Measurements from ENCODE around the gene IPPK. TPM values are rescaled to one million over a fixed set of nuclear protein-coding genes. Genes with fewer than 3 reads are reported as not detected.

IPPK gene
- total and polyA plus RNA-seq, 2 experiments from 2014 or later, result 10.7 to 17.8 TPM

DNA sequence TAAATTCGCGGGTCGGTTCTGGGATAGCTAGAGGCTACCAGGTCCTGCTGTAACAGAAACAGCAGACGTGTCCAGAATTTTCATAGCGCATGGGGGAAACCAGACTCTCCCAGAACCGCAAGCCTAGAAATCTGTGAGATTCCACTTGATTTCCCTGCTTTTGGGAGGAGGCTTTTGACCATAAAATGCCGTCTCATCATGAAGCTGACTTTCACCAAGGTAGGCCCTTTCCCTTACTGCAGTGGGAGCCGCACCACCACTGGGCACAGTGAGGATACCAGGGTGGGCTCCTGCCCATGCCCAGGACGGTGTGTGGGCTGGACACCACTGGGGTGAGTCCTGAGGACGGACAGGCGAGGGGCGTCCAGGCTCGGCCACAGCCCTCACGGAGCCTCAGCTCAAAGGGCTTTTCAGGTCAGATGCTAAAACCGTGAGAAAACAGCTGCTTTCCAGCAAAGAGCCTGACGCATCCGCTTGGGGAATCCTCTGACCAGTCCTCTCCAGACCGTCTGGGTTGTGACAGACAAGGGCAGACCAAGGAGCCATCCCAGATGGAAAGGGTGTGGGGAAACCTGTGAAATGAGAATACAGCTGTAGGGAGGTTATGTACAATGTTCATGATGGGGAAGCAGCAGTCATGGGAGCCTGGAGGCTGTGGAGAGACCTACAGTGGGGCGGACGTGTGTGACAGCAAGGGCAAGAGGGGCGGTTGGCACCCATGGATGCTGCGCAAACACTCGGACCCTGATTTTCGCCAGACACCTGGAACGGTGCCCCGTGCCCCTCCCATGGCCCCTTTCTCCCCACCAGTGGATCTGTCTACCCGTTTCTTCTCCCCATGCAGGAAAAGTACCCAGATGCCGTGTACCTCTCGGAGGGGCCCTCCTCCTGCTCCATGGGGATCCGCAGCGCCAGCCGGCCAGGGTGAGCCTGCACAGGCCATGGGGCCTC lies 59.2 kb downstream of the IPPK start:
- 93 to 94% methylated on average over 32 of the region's 32 CpGs for WGBS, 2 experiments (ENCODE audit: low coverage in 1 of 2, low lambda C conversion rate in 2 of 2, missing lambda C conversion rate in 2 of 2)
- Histone ChIP-seq H3K36me3 (ENCODE audit: low read depth) (peaks cover 18% of the 10 kb centered on the region; the same call in 1 of the 2 replicates), H3K4me2 (ENCODE audit: unreplicated experiment) (no peak overlapping the region), H3F3A (ENCODE audit: insufficient read depth) (peaks cover 36% of the 10 kb centered on the region), H3K4me1 (ENCODE audit: insufficient read depth) (peaks cover 44% of the 10 kb centered on the region), H3K27ac (no peak overlapping the region), H3K79me2 (ENCODE audit: insufficient read depth) (no peaks in the 10 kb centered on the region), H3K9ac (no peak overlapping the region), H2AFZ (no peak overlapping the region), H3K4me3 (no peak overlapping the region), H4K20me1 (ENCODE audit: insufficient read depth) (no peaks in the 10 kb centered on the region), H3K9me3 (ENCODE audit: low read depth) (no peaks in the 10 kb centered on the region), H3K27me3 (replicated peaks; ENCODE audit: insufficient read depth) (no peaks in the 10 kb centered on the region), H3K9me2 (ENCODE audit: insufficient read depth) (no peaks in the 10 kb centered on the region)
- TF ChIP-seq EZH2 (IDR thresholded peaks at IDR 0.05; ENCODE audit: insufficient read depth, poor library complexity, severe bottlenecking), result no peak
- TF ChIP-seq EZH2phosphoT487 (IDR thresholded peaks at IDR 0.05; ENCODE audit: insufficient read depth, low read depth), result no peak
- in situ Hi-C loops (cut with MboI), result no loop called here
- no peak for DNase-seq

DNA sequence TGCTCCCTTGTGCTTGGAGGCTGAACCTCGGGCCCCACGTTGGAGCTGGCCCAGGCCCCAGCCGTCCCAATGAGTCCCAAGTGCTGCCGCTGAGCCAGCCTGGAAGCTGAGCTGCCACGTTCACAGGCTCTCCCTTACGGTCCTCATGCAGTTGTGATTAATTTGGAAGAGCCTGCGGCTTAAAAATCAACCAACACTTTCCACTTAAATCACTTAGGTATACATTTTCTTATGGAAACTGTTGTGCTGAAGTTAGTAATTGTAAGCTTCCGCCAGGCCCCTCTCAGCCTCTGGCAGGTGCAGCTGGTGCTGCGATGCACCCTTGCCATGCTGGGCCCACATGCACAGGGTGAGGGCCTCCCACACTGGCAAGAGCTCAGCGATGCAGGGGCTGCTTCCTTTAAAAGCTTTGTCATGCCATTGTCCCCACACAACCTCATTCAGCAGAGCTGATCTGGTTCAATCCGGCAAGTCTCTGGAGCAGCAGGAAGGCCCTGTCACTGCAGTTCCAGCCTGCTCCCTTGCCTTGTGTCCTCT lies 61.0 kb downstream of the IPPK start:
- WGBS, 2 experiments (ENCODE audit: low coverage in 1 of 2, low lambda C conversion rate in 2 of 2, missing lambda C conversion rate in 2 of 2), result 27 to 29% methylated on average over 11 of the region's 11 CpGs
- no peaks in the 10 kb centered on the region for H3K9me2 ChIP-seq (ENCODE audit: insufficient read depth)
- TF ChIP-seq EZH2phosphoT487 (IDR thresholded peaks at IDR 0.05; ENCODE audit: insufficient read depth, low read depth) (no peak), EZH2 (IDR thresholded peaks at IDR 0.05; ENCODE audit: insufficient read depth, poor library complexity, severe bottlenecking) (no peak)
- H2AFZ ChIP-seq, result no peak overlapping the region
- peak overlapping the region; percentile 48 for H3K9ac ChIP-seq
- peaks cover 12% of the 10 kb centered on the region; the same call in 1 of the 2 replicates for H3K36me3 ChIP-seq (ENCODE audit: low read depth)
- peaks cover 30% of the 10 kb centered on the region for H3F3A ChIP-seq (ENCODE audit: insufficient read depth)
- no peak overlapping the region for H3K4me3 ChIP-seq
- peak; percentile 67 for DNase-seq
- no peaks in the 10 kb centered on the region for H3K9me3 ChIP-seq (ENCODE audit: low read depth)
- no peaks in the 10 kb centered on the region for H3K79me2 ChIP-seq (ENCODE audit: insufficient read depth)
- in situ Hi-C loops (cut with MboI), result no loop called here
- H3K4me2 ChIP-seq (ENCODE audit: unreplicated experiment), result peak overlapping the region; percentile 63
- H3K27ac ChIP-seq, result peak overlapping the region; percentile 54
- peaks cover 31% of the 10 kb centered on the region for H3K4me1 ChIP-seq (ENCODE audit: insufficient read depth)
- H3K27me3 ChIP-seq (replicated peaks; ENCODE audit: insufficient read depth), result no peaks in the 10 kb centered on the region
- no peaks in the 10 kb centered on the region for H4K20me1 ChIP-seq (ENCODE audit: insufficient read depth)

DNA sequence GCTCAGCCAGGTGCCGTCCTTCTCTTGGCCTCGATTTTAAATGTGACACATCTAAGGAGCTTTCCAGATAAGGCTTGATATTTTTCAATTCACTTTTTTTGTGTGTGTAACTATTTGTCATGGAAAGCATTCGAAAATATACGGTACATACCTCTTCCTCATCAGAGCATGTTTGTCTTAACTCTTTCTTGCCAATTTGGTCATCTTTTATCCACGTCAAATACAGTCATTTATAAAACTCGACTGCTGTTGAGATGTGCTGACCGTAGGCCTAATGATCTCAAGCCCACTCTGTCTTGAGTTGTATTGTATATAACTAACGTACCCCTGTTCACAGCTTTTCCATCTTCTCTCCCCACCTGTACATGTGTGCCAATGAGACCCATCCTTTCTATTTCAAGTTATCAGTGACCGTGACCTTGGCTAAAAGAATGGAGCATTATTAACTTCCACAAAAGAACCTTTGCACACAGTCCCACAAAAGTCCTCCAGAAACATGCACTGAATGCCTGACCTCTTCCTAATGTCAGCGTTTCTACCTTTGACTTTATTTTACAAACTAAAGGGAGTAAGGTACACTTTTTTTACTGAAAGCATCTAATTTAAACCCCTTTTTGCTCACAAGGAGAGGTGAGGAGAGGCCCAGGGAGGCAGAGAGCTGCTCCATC lies 61.6 kb downstream of the IPPK start:
- Histone ChIP-seq H3K9me2 (ENCODE audit: insufficient read depth) (no peaks in the 10 kb centered on the region), H3F3A (ENCODE audit: insufficient read depth) (peaks cover 30% of the 10 kb centered on the region), H3K27me3 (replicated peaks; ENCODE audit: insufficient read depth) (no peaks in the 10 kb centered on the region), H4K20me1 (ENCODE audit: insufficient read depth) (no peaks in the 10 kb centered on the region), H3K36me3 (ENCODE audit: low read depth) (peaks cover 12% of the 10 kb centered on the region; the same call in 1 of the 2 replicates), H3K4me3 (peak overlapping the region; percentile 34), H2AFZ (peak overlapping the region; percentile 15; the same call in 1 of the 2 replicates), H3K9me3 (ENCODE audit: low read depth) (no peaks in the 10 kb centered on the region), H3K9ac (peak overlapping the region; percentile 48), H3K4me2 (ENCODE audit: unreplicated experiment) (peak overlapping the region; percentile 63), H3K79me2 (ENCODE audit: insufficient read depth) (no peaks in the 10 kb centered on the region), H3K27ac (peak overlapping the region; percentile 54), H3K4me1 (ENCODE audit: insufficient read depth) (peaks cover 31% of the 10 kb centered on the region)
- 25 to 31% methylated on average over 10 of the region's 10 CpGs for WGBS, 2 experiments (ENCODE audit: low coverage in 1 of 2, low lambda C conversion rate in 2 of 2, missing lambda C conversion rate in 2 of 2)
- in situ Hi-C loops (cut with MboI), result no loop called here
- DNase-seq, result peak; percentile 51
- TF ChIP-seq EZH2phosphoT487 (IDR thresholded peaks at IDR 0.05; ENCODE audit: insufficient read depth, low read depth) (no peak), EZH2 (IDR thresholded peaks at IDR 0.05; ENCODE audit: insufficient read depth, poor library complexity, severe bottlenecking) (no peak)

DNA sequence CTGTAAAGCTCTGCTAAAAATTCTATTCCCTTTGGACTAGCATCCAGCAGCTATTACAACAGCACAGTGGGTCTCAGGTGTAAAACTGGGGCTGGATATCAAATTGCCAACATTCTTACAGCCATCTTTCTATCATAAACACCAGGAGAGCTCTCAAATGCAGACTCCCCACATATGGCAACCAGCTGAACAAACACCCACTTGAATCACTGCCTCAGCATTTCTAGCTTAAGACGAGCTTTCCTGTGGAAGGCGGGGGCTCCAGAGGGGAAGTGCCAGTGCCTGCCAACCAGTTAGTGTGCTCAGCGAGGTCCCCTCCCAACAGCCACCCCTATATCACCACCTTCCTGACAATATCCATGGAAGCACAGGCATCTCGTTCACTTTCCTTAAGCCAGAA lies 62.2 kb downstream of the IPPK start:
- Histone ChIP-seq H3F3A (ENCODE audit: insufficient read depth) (peaks cover 30% of the 10 kb centered on the region), H3K27ac (peak overlapping the region; percentile 54), H3K4me2 (ENCODE audit: unreplicated experiment) (peak overlapping the region; percentile 63), H3K4me1 (ENCODE audit: insufficient read depth) (peaks cover 31% of the 10 kb centered on the region), H4K20me1 (ENCODE audit: insufficient read depth) (no peaks in the 10 kb centered on the region), H3K4me3 (peak overlapping the region; percentile 34), H3K36me3 (ENCODE audit: low read depth) (peaks cover 10% of the 10 kb centered on the region; the same call in 1 of the 2 replicates), H3K9me3 (ENCODE audit: low read depth) (no peaks in the 10 kb centered on the region), H3K9me2 (ENCODE audit: insufficient read depth) (no peaks in the 10 kb centered on the region), H3K27me3 (replicated peaks; ENCODE audit: insufficient read depth) (no peaks in the 10 kb centered on the region), H3K9ac (peak overlapping the region; percentile 38), H3K79me2 (ENCODE audit: insufficient read depth) (no peaks in the 10 kb centered on the region), H2AFZ (peak overlapping the region; percentile 15; the same call in 1 of the 2 replicates)
- TF ChIP-seq EZH2 (IDR thresholded peaks at IDR 0.05; ENCODE audit: insufficient read depth, poor library complexity, severe bottlenecking) (no peak), EZH2phosphoT487 (IDR thresholded peaks at IDR 0.05; ENCODE audit: insufficient read depth, low read depth) (no peak)
- 1 to 8% methylated on average over 4 of the region's 4 CpGs for WGBS, 2 experiments (ENCODE audit: low coverage in 1 of 2, low lambda C conversion rate in 2 of 2, missing lambda C conversion rate in 2 of 2)
- DNase-seq, result peak; percentile 85
- in situ Hi-C loops (cut with MboI), result no loop called here

Data from GM23248 (cell line).